Mammary epithelial cell (primary cell): ENCODE data around the gene RALB.

ENCODE experiments used
- EZH2 ChIP-seq: IDR thresholded peaks from 2 replicates; pipeline ENCODE4 v1.6.1; 2012; ENCODE audit warnings: low read length, inconsistent platforms, borderline replicate concordance
- TF ChIP-seq, protein P1 (sequence below), 2 donors: IDR thresholded peaks in 1 of 2; conservative IDR thresholded peaks in 1 of 2; 2 replicates each; pipeline ENCODE4 v1.5.1; 2011 to 2012; ENCODE audit warnings: inconsistent platforms in 2 of 2, low read length in 2 of 2, mild to moderate bottlenecking in 2 of 2, control low read depth in 1 of 2, low read depth in 1 of 2; ENCODE audit not compliant: insufficient read depth in 1 of 2; ENCODE audit errors: extremely low read depth in 1 of 2

DNA sequence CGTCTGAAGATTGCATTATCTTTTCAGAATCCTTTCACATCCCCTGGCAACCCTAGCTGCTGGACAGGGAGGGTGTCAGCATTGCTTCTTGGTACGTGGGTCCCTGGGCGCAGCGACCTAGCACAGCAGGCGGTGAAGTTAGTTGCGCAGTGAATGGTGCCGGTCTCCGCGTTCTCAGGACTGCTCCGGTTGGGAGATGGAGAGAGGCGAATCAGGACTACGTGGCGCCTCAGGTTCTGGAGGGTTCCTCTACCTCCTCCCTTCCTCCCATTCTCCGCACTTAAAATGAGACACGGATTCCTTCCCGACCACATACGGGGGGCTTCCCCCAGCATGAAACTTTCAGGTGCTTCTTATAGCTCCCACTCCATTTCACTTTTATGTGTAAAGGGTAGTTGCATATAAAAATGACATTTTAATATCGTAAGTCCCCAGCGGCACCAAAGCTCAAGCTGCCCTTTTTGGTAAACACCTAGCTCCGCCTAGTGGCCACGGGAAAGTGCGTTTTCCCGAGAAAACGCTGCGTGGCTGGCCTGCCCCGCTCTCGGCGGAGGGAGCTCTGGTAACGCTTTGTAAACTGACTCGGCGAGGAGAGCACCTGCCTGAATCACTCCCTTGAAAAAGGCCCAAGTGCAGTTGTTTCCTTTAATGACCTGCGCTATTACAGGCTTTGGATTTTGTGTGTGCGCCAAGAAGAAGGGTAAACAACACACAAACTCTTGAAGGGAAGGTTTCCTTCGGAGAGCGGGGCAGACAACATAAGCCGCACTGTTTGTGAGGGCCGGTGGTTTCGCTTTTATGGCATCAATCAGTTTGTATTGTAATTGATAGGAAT lies 60.4 kb downstream of the RALB start:
- TF ChIP-seq, protein P1, sequence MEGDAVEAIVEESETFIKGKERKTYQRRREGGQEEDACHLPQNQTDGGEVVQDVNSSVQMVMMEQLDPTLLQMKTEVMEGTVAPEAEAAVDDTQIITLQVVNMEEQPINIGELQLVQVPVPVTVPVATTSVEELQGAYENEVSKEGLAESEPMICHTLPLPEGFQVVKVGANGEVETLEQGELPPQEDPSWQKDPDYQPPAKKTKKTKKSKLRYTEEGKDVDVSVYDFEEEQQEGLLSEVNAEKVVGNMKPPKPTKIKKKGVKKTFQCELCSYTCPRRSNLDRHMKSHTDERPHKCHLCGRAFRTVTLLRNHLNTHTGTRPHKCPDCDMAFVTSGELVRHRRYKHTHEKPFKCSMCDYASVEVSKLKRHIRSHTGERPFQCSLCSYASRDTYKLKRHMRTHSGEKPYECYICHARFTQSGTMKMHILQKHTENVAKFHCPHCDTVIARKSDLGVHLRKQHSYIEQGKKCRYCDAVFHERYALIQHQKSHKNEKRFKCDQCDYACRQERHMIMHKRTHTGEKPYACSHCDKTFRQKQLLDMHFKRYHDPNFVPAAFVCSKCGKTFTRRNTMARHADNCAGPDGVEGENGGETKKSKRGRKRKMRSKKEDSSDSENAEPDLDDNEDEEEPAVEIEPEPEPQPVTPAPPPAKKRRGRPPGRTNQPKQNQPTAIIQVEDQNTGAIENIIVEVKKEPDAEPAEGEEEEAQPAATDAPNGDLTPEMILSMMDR (conservative IDR thresholded peaks at IDR 0.05 in 1 of 2, IDR thresholded peaks at IDR 0.05 in 1 of 2; ENCODE audit: extremely low read depth in 1 of 2, insufficient read depth in 1 of 2, low read depth in 1 of 2, low read length in 2 of 2) = peak; percentile 79 to 93
- TF ChIP-seq EZH2 = no peak
